DOHH2 (cell line): Measurements from ENCODE around the gene SLC18B1.

Experiments
- CTCF ChIP-seq: fragments of 200-600 bp; sonication (generic); IDR thresholded peaks from one replicate; pipeline ENCODE4 v1.5.1; 2014; ENCODE audit warnings: antibody characterized with exemption, mild to moderate bottlenecking, low read depth, low read length; ENCODE audit not compliant: poor library complexity, severe bottlenecking
- EZH2phosphoT487 ChIP-seq: fragments of 200-600 bp; sonication (generic); IDR thresholded peaks from 2 replicates; pipeline ENCODE4 v1.6.1; 2017; ENCODE audit warnings: borderline replicate concordance, mild to moderate bottlenecking, antibody characterized with exemption, low read length, moderate library complexity, mixed read lengths

GRCh38 chr6:132795461-132795860 lies 3.0 kb downstream of the SLC18B1 start:
- no peak for TF ChIP-seq CTCF
- TF ChIP-seq EZH2phosphoT487, result no peak
